NCI-H345 (cell line): ENCODE results near the gene TREX2.
"Not testable (repeated sequence)": the region's sequence is repeated elsewhere in the genome, so short reads cannot be mapped to it uniquely, and the experiment has no call there.

ENCODE experiments used
- DNase-seq: peaks from one replicate; lab custom pipeline; 2025; lab: John Stamatoyannopoulos, UW

The TREX2 gene

DNA sequence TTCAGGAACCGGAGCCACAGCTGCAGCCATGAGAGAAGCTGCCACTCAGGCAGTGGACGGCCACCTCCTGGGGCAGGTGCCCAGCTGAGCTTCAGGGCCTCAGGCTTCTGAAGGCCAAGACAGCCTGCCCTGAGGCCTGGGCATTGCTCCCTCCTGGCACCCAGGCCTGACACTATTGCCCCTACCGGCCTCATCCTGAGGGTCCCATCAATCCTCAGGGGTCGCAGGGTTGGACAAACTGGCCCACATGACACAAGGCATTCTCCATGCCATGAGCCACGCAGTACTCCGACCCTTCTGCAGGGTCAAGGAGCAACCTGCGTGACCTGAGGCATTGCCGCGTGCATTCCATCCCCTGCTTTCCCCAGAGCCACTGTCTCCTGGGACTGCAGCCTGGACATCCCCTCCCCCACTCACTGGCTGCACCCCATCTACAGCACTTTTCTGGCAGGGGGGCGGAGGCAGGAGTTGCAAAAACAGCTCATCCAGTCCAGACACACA lies 37.6 kb downstream of the TREX2 start:
- DNase-seq, result no peak

DNA sequence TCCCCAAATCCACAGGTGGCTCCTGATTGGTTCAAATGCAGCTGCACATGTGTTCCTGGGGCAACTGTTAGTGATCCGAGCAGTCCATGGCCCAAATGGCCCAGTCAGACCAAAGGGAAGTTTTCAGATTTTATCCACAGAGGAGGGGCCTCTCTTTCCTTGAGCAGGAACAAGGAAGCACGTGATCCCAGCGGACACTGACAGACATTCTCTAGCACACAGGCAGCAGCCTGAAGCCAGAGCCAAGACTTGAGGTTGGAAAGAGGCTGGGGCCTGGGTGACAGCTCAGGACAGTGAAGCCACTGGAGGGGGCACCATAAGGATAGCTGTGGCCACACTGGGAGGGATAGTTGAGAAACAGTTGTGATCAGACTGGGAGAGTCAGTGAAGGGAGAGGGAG lies 38.1 kb downstream of the TREX2 start:
- no peak for DNase-seq

DNA sequence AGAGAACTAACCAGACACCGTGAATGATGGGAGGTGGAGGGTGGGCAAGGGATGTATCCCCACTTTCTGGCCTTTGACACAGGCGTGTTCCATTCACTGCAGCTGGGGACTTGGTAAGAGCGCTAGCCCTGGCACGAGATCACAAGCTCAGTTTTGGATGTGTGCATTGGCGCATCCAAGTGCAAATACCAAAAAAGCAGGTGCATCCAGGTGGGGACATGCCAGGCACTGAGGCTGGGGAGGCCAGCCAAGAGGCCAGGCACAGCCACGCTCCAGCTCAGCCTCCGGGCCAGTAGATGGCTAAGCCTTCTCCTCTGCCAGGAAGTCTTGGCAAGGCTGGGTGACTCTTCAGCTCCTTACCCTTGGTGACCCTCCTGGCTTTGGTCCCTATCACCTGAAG lies 39.0 kb downstream of the TREX2 start:
- no peak for DNase-seq

DNA sequence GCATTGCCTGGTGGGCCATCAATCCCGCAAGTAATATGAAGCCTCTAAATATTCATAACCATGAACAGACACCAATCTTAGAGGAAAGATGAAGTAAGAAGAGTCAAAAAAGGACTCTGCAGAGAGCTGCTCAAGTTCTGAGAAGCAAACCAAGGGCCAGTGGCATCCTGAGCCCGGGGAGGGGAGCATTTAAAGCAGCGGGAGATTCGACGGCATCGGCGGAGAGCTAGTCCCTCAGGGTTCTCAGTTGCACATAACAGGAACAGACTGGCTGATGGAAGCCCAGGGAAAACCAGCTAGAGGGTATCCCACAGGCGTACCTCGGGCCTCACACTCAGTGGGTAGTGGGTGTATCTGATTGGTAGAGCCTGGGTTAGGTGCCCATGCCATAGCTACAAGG lies 39.8 kb downstream of the TREX2 start:
- no peak for DNase-seq

DNA sequence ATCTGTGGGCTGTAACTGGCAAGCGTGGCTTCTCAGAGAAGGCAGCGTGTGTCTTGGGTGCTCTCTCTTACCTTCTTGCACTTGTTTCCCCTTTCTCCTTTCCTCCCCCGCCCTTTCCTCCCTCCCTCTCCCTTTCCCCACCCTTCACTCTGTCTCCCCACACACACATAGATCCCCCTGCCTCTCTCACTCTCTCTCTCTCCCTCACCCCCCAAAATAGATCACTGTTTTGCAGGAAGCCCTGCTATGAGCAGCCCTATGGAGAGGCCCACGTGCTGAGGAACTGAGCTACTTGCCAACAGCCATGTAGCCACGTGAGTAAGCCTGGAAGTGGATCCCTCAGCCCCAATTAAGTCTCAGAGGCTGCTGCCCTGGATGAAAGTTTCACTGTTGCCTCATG lies 40.4 kb downstream of the TREX2 start:
- no peak for DNase-seq

DNA sequence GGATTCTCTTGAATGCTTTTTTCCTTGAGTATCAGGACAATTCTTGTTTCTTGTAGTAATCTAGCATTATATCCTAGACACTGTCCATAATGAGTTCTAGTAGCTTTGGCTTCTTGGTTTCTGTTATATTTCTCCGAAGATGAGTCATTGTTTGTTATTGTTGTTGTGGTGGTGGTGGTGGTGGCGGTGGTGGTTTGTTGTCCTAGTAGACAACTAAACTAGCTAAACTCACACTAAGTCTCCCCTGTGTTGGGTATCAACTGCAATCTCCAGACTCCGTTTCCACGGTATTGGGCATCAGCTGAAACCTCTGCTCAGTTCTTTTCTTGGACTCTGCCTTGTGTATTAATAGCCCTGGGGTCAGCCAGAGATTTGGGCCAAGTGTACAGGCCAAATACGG lies 41.5 kb downstream of the TREX2 start:
- DNase-seq, result not testable (repeated sequence)

DNA sequence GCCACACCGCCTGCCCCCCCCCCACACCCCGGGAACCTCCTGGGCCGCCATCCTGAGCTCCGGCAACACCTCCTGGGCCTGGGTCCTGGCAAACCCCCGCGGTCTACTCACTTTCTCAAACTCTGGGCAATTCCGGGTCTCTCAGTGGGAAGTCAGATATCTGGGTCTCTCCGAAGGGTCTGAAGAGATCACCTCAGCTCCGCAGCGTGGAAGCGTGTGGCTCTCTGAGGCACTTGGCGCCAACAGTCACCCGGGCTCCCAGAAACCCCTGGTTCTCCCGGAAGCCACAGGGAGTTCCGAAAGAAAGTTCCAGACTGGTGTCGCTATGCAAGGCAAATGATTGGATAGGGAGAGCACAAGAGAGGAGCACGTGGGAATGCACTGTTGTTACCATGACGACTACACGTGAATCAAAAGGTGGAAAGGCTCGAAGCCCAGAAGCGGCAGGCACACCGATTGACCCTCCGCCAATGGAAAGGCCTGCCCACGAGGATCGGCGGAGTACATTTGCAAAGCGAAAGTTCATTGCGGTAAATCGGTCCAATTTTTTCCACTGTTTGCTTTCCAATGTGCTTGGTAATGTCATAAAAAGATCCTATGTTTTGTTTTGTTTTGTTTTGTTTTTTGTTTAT lies 44.6 kb downstream of the TREX2 start, which contains the start of gene PNMA6E:
Gene PNMA6E, minus strand, starts transcription at position 218 of the 632 bp plus-strand sequence. CDS start 2,501 bp downstream, outside the sequence.
- DNase-seq, result no peak

DNA sequence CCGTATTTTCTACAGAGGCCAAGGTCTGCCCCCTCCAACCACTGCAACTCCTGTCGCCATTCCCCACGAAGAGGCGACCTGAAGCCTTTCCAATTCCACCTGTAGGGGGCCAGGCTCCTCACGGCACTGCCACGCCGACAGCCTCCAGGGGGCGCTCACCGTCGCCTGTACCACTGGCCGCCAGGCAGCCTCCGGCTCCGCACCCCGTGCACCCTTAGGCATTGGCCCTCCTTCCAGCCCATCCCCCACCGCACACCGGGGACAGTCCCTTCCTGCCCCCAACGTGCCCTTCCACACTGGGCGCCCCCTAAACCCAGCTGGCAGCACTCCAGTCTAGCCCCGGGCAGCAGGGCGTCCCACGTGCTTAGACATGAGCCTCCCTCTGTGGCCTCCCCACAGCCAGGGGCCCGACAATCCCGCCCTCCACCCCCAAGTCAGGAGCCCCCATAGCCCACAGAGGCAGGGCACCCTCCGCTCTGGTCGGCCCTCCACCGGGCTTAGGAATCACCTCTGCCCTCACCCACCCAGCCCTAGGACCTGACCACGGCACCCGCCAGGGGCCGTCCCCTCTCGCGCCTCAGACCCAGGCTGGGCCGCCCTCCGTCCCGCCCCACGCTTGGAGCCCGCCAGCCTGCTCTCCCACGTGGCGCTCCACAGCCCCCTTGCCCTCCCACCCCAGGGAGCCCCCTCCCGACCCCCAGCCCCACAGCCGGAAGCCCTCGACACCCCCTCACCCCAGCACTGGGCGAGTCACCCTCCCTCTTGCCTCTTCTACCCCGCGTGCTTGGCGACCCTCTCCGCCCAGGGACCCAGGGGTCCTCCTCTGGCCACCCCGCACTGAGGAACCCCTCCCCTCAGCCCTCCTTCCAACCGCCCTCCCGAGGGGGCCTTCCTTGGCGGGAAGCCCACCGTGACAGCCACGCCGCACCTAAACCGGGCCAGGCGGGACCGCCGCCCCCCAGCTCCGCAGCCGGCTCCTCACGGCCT lies 45.4 kb downstream of the TREX2 start:
- no peak for DNase-seq

DNA sequence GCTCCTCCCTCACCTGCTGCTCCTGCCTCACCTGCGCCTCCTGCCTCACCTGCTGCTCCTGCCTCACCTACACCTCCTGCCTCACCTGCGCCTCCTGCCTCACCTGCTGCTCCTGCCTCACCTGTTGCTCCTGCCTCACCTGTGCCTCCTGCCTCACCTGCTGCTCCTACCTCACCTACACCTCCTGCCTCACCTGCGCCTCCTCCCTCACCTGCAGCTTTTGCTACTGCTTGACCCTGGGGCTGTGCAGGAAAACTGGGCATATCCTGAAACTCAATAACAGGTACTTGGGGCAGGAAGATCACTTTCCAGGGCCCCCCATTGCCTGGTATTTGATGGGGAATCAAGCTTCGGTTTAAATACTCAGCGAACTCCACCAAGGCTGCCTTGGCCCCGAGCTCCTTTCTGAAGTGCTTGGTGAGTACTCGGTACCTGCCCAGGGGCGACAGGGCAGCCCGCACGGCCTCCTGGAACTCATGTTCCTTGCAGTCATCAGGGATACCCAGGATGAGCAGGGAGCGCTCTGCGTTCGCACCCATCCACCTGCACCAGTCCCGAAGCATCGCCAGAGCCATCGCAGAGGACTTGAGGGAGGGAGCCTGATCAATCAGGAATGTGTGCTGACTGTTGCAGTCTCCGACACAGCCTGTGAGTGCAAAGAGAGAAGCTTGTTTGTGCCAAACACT lies 47.4 kb downstream of the TREX2 start:
- no peak for DNase-seq

DNA sequence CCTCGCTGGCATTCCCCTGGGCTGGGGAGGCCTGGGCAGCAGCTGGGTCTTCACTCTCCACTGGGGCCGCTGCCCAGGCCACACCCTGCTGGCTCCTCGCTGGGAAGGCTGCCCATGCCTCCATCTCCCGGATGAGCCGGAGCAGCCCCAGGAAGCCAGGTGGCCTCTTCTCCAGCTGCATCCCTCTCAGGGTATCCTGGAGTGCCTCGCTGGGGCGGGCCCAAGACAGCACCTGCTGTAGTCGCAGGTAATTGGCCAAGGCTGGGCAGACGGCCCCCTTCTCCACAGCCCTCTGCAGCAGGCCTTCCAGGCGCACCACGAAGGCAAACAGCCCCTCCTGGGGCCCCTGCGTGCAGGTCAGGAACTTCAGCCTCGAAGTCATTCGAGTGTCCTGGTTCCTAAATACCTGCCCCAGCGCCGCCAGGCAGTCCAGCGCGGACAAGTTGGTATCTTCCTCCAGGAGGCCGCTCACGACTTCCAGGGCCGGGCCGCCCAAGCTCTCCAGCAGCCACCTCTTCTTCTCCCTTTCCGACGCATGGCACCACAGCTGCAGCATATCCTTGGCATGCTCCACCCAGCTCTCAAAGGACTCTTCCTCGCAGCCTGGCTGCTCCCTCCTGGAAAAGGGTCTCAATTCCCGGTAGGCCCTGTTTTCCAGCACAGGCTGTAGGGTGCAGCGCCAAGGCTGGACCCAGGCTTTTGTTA lies 48.4 kb downstream of the TREX2 start:
- DNase-seq, result peak; percentile 20

DNA sequence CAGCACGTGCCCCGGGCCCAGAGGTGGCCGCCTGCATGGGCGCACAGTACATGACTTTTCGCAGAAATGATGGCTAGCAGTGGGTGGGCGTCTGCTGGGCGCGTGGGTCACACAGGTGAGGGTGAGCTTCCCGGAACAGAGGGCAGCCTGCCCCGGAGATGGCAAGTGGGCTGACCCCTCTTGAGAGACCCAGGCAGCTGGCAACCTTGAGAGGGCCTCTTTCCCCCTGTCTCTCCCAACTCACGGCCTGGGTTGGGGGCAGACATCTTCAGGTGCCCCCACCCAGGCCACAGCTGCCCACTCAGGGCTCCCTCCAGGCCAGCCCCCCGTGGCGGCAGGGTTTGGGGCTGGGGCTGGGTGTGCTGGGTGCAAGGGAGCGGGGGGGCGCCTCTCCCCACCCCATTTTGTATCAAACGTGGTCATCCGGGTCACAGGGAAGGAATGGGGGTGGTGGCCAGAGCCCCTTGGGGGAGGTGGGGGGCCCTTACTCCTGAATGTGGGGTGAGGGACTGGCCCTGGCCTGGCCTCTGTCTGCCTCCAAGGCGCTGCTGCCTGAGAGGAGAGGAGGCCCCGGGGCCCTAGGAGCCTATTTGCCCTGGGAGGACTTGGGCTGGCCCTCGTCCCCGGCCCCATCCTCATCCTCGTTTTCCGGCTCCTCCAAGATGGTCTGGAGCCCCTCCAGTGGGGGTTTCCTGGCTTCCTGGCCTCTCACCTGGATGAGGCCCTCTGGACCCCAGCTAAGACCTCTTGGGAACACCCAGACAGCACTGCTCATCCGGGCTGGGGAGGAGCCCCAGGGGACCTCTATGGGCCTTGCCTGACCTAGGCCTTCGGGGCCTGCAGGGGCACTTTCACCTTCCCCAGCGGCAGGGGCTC lies 49.3 kb downstream of the TREX2 start:
- DNase-seq, result no peak

DNA sequence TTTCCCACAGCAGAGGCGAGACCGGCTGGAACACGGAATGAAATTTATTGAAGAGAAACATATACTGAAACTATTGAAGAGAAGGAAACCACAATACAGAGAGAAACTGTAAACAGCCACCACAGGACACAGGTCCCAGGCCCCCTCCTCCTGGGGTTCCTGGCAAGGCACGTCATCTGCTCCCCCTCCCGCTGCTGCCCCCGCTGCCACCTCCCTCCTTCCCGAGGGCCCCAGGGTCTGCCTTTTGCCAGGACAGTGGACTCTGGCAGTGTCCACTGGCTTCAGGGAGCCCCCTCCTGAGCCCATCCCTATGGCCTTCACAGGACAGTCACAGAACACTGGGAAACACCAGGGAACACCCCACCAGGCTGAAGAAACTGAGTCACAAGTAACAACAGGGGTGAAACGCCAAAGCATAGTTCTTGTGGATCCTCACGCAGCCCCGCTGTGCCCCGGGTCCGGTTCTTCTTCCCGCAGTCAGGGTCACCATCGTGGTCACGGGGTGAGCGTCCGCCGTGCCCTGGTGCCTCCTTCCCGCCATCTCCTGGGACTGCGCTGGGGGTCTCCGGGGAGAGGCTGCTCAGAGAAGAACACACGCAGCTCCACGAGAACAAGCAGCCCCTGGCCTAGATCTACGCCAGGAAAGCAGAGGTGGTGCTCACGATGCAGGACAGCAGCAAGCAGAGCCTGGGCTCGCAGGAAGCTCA lies 50.1 kb downstream of the TREX2 start:
- no peak for DNase-seq

DNA sequence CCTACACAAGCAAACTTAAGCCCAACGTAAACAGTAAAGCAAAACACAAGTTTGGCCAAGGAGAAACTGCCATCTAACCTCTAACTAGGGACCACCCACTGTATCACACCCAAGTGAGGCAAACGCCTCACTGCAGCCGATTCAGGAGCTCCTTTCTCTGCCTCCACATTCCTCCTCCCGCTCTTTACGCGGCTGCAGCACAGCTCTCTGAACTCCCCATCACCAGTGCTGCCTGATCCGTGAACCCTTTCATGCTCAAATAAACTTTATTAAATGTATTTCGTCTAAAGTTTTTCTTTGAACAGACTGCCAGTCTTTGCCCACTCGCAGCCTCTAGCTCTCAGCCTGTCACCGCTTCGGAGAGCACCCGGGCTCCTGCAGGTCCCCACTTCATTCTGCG lies 51.2 kb downstream of the TREX2 start:
- DNase-seq, result no peak
